NCI-H2107 treated with DMSO at 0.1 percent for 48 hours (cell line): ENCODE results near the gene TRPC4AP.
"Not testable (repeated sequence)": the region's sequence is repeated elsewhere in the genome, so short reads cannot be mapped to it uniquely, and the experiment has no call there.

ENCODE experiments used
- DNase-seq: peaks from one replicate; lab custom pipeline; 2025; ENCODE audit not compliant: unreplicated experiment; lab: John Stamatoyannopoulos, UW

Gene TRPC4AP

GRCh38 chr20:35060168-35060567 lies 32.4 kb downstream of the TRPC4AP start:
- DNase-seq, result no peak

- DNase-seq, result no peak
Observed at GRCh38 chr20:35059612-35060011, 33.0 kb downstream of the TRPC4AP start.

GRCh38 chr20:35059110-35059509 lies 33.5 kb downstream of the TRPC4AP start:
- no peak for DNase-seq

DNA sequence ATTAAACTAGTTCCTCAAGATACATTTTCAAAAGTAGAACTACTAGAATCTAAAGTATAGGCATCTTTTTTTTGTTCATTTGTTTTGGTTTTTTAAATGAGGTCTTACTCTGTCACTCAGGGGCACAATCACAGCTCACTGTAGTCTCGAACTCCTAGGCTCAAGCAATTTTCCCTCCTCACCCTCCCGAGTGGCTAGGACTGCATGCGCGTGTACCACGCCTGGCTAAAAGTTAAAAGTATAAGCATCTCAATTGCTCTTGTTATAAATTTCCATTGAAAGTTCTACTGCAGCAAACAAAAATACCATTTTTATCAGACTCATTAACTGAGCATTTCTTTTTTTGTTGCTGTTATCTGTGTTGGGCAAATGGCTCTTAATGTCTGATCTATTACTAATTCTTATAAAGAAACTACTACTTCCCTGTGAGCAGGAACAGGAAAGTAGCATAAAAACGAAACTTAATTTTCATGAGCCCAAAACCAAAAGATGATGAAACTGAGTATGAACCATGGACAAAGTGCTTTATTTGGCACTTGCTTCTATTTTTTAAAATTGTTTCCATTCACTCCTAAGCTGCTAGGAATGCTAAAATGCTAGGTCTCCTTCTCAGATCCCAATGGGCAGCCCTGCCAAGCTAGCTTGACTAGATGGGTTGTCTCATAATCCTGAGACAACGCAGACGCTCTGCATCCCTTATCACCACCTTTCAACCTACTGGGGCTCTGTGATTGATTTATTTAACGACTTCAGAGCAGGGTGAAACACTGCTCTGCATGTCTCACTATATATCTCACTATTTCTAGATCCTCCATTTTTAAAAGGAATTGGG lies 36.9 kb downstream of the TRPC4AP start:
- DNase-seq, result no peak

GRCh38 chr20:35054814-35055213 lies 37.8 kb downstream of the TRPC4AP start:
- no peak for DNase-seq

DNA sequence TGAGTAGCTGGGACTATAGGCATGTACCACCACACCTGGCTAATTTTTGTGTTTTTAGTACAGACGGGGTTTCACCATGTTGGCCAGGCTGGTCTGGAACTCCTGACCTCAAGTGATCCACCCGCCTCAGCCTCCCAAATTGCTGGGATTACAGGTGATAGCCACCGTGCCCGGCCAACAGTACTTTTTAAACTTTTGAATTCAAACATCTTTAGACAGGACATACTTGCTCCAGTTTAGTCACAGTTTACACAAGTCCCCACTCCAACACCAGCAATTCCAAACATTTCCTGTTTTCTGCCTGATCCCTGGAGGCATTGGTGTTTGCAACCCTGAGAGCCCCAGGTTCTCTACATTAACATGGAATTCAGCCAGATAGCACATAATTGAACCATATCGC lies 40.0 kb downstream of the TRPC4AP start:
- DNase-seq, result not testable (repeated sequence)

GRCh38 chr20:35049776-35050352 lies 42.7 kb downstream of the TRPC4AP start:
- no peak for DNase-seq

GRCh38 chr20:35048739-35049138 lies 43.9 kb downstream of the TRPC4AP start:
- DNase-seq, result no peak

- DNase-seq, result no peak
Observed at GRCh38 chr20:35042268-35042667, 50.3 kb downstream of the TRPC4AP start.

DNA sequence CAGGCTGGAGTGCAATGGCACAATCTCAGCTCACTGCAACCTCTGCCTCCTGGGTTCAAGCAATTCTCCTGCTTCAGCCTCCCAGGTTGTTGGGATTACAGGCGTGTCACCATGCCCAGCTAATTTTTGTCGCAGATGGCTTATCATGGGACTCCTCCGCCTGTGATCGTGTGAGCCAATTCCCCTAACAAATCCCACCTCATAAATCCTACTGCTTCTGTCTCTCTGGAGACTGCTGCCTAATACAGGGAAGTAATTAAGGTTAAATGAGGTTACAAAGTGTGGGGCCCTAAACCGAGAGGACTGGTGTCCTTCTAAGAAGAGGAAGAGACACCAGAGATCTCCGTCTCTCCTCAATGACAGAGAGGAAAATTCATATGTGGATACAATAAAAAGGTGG lies 52.0 kb downstream of the TRPC4AP start:
- DNase-seq, result no peak

GRCh38 chr20:35039846-35040489 lies 52.6 kb downstream of the TRPC4AP start:
- no peak for DNase-seq

DNA sequence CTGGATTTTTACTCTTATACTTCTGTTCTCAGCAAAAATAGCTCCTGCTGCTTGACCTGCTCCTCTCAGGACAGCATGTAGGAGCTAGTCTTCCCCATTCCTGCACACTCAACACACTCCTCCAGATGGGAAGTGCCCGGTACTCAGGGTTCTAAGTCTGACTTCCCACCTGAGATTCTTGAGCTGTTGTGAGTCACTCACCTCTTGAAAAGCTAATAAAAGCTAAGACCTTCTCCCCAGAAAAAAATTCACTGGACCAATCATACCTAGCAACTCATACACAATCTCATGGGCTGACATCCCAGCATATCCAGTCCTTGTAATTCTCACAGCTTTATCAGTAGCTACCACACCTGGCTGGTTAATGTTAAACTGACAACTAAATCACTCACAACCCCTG lies 53.5 kb downstream of the TRPC4AP start:
- no peak for DNase-seq

DNA sequence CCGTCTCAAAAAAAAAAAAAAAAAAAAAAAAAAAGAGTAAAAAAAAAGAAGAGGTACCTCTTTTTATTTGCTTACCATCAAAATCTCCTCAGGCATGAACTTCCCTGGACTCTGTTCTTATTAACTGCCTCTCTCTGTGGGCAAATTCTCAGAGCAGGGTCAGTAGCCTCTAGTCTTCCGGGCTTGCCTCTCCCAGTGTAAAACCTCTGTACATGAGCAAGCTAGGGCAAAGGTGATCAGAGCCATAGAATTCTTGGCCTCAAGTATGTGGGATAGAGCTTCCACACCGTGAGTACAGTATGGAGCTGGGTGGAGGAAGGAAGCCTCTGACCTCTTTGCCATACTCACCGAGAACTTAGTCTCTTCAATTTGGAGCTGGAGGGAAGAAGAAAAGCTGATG lies 58.5 kb downstream of the TRPC4AP start:
- no peak for DNase-seq

DNA sequence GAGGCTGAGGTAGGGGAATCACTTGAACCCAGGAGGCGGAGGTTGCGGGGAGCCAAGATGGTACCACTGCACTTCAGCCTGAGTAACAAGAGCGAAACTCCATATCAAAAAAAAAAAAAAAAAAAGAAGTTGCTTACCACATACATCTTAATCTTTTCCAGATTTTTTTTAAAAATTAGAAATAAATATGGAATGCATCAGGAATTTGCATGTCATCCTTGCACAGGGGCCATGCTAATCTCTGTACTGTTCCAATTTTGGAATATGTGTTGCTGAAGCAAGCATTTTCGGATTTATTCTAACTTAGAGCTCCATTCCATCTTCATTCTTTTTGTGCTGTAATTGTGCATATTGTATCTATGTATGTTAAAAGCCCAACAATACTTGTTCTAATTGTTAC lies 62.5 kb downstream of the TRPC4AP start:
- DNase-seq, result no peak

DNA sequence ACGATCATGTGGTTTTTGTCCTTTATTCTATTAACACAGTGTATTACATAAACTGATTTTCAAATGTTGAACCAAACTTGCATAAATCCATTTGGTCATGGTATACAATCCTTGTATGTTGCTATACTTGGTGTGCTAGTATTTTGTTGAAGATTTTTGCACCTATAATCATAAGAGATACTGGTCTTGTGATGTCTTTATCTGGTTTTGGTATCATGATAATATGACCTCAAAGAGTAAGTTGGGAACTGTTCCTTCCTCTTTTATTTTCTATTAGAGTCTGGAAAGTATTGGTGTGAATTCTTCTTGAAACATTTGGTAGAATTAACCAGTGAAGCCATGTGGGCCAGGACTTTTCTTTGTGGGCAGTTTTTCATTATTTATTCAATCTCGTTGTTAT lies 65.3 kb downstream of the TRPC4AP start:
- DNase-seq, result no peak

DNA sequence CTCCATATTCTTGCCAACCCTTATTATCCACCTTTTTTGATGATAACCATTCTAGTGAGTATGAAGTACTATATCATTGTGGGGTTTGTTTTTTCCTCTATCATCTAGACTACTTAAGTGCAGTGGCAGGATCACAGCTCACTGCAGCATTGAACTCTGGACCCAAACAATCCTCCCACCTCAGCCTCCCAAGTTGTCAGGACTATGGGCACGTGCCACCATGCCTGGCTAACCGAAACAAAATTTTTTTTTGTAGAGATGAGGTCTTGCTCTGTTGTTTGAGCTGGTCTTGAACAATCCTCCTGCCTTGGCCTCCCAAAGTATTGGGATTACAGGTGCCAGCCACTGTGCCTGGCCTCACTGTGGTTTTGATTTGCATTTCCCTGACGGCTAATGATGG lies 67.5 kb downstream of the TRPC4AP start:
- DNase-seq, result no peak

DNA sequence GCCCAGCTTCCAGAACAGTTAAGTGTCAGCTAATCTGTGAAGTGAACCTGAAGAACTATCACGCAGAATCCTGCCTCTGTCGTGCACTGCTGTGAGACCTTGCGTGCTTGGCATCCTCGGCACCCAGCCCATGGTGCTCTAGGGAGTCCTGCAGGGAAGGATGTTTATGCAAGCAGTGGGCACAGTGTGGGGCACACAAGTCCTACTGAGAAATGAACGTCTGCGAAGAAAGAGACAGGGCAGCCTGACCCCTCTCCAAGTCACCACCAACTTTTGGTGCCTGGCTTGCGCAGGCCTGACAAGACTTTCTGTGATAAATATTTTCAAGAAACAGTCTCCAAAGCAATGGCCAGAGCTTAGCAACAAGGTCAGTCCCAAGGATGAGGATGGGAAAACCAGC lies 69.0 kb downstream of the TRPC4AP start:
- DNase-seq, result no peak

DNA sequence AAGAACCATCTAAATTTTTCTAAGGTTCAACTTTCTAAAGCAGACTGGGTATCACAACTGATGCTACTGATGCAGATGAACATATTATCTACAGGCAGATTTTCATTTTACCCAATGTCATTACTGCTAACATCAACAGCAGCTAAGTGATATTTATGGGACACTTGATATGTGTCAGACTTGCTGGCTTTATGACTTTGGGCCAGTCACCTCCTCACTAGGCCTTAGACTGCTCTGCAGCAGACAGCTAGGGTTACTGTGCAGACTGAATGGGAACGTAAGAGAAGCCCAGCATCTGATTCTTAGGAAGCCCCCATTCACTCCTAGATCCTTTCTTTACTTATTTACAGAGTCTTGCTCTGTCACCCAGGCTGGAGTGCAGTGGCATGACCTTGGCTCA lies 70.8 kb downstream of the TRPC4AP start:
- no peak for DNase-seq

- peak; percentile 49 for DNase-seq
Observed at GRCh38 chr20:35021063-35021462, 71.5 kb downstream of the TRPC4AP start.

DNA sequence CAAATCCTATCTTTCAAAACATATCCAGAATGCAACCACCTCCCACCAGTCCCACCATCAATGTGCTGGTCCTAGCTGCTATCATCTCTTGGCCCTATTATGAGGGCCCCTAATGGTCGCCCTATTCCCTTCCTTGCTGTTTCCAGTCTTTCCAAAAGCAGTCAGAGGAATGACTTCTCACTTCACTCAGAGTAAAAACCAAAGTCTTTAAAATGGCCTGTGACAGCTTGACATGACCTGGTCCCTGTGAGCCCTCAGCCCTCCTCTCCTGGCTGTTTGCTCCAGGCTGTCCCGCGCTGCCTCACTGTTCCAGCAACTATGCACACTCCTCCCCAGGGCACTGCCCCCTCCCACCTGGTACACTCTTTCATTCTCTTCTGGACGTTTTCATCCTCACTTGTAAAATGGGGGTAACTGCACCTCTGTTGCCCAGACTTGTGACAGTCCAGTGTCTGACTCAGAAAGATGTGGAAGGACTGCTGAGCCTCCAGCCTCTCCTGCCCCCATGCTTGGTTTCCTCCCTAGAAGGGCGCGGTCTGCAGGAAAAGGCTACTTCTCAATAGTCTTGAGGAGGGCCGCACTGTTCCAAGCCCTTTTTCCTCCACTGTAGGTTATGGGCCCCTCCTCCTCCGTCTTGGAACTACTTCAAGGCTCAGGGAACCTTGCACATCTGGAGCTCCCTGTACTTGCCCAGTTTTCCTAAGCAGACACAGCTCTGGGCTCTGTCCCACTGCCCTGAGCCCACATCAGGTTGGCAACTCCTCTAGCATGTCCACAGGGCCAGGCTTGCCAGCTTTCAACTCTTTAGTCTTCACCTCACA lies 72.3 kb downstream of the TRPC4AP start:
- no peak for DNase-seq

DNA sequence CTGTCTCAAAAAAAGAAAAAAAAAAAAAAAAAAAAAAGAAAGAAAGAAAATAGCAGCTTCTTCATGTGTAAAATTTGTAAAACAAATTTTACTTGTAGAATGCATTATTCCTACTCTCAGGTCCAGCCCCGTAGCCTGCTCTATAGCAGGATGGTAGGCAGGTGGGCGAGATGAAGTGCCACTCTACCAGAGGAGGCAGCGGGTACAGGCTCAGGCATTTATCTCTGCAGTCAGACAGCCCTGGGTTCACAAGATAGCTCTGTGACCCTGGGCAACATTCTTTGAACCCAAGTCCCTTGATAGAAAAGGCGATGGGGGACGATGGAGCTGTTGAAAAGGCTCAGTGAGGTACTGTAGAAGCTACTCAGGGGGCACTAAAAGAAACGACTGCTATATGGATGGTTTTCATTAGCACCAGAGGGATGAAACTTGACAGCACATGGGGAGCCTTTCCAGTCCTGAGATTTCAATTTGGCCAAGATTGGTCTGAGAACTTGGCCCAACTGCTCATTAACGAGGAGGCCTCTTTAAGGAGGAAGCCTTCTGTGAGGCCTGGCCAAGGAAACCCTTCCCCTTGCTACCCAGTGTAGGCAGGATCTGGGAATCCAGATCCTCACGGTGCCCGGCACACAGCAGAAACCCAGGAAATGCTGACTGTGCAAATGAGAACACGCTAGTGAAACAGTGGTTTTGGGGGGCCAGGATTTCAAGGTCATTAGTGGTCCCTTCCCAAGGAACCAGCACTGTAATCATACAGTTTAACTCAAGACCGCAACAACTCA lies 73.8 kb downstream of the TRPC4AP start:
- DNase-seq, result no peak
